Measurements from ENCODE around the gene CFAP157. TPM values are rescaled to one million over a fixed set of nuclear protein-coding genes. Genes with fewer than 3 reads are reported as not detected.

CFAP157 gene
- total RNA-seq, 1 donor from 2014 or later = 0.29 TPM

- Histone ChIP-seq H3K9me3 (no peaks in the 10 kb centered on the region), H3K4me1 (no peaks in the 10 kb centered on the region), H3K4me3 (no peak overlapping the region), H3K27me3 (no peaks in the 10 kb centered on the region), H3K36me3 (no peaks in the 10 kb centered on the region), H3K27ac (no peak overlapping the region)
- intact Hi-C loops (cut with DNase I) = no loop called here
- TF ChIP-seq, protein P1, sequence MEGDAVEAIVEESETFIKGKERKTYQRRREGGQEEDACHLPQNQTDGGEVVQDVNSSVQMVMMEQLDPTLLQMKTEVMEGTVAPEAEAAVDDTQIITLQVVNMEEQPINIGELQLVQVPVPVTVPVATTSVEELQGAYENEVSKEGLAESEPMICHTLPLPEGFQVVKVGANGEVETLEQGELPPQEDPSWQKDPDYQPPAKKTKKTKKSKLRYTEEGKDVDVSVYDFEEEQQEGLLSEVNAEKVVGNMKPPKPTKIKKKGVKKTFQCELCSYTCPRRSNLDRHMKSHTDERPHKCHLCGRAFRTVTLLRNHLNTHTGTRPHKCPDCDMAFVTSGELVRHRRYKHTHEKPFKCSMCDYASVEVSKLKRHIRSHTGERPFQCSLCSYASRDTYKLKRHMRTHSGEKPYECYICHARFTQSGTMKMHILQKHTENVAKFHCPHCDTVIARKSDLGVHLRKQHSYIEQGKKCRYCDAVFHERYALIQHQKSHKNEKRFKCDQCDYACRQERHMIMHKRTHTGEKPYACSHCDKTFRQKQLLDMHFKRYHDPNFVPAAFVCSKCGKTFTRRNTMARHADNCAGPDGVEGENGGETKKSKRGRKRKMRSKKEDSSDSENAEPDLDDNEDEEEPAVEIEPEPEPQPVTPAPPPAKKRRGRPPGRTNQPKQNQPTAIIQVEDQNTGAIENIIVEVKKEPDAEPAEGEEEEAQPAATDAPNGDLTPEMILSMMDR (IDR thresholded peaks at IDR 0.05) = no peak
- ATAC-seq (no peak), DNase-seq (no peak)
Measured at GRCh38 chr9:127707766-127708165, 978 bp downstream of the CFAP157 start.

DNA sequence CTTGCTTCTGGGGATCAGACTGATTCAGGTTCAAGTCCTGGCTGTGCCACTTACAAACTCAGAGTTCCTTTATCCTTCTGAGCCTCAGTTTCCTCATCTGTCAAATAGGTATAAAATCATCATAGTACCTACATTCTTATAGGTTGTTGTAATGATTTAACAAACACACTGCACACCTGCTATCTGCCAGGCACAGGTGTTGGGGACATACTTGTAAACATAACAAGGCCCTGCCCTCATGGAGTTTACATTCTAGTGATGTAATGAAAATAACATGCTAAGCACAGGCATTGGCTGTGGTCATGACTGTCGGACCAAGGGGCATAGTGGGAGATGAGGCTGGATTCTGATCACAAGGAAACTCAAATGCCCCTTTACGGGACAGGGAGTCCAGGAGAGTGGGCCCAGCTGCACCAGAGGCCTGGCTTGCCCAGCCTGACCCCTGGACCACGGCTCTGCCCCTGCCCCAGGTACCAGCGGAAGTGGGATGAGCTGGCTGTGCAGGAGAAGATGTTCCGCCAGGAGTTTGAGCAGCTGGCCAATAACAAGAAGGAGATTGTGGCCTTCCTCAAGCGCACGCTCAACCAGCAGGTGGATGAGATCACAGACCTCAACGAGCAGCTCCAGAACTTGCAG, 2.3 kb downstream of the CFAP157 start:
- ATAC-seq (no peak), DNase-seq (no peak)
- TF ChIP-seq, protein P1 (IDR thresholded peaks at IDR 0.05) = no peak
- intact Hi-C loops (cut with DNase I) = no loop called here
- Histone ChIP-seq H3K4me1 (peaks cover under 1% of the 10 kb centered on the region), H3K36me3 (no peaks in the 10 kb centered on the region), H3K4me3 (no peak overlapping the region), H3K9me3 (no peaks in the 10 kb centered on the region), H3K27ac (no peak overlapping the region), H3K27me3 (no peaks in the 10 kb centered on the region)

GRCh38 chr9:127710204-127710783, 3.5 kb downstream of the CFAP157 start:
- no peak overlapping the region for H3K4me3 ChIP-seq
- DNase-seq (no peak), ATAC-seq (no peak)
- H3K4me1 ChIP-seq = peaks cover 8% of the 10 kb centered on the region
- intact Hi-C loops (cut with DNase I) = no loop called here
- H3K27me3 ChIP-seq = no peaks in the 10 kb centered on the region
- TF ChIP-seq, protein P1 (IDR thresholded peaks at IDR 0.05) = no peak
- no peaks in the 10 kb centered on the region for H3K36me3 ChIP-seq
- H3K27ac ChIP-seq = no peak overlapping the region
- no peaks in the 10 kb centered on the region for H3K9me3 ChIP-seq

GRCh38 chr9:127711226-127711701, 4.5 kb downstream of the CFAP157 start:
- no peak for ATAC-seq

DNA sequence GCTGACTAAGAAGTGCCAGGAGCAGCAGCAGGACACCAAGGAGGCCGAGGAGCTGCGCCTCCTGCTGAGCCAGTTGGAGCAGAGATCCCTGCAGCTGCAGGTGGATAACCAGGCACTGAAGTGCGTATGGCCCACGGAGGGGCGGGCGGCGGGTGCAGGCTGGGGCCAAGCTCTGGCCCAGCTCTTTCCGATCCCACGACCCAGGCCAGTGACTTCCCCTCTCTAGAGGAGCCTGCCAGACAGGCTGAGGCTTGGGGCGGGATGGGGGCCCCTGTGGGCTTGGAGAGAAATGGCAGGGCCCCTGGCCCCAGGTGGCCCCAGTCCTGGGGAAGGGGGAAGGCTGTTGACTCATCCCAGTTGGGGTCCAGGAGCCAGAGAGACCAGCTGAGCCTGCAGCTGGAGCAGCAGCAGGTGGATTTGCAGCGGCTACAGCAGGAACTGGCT, 5.1 kb downstream of the CFAP157 start:
- no peak for ATAC-seq
- DNase-seq = no peak
- intact Hi-C loops (cut with DNase I) = no loop called here
- TF ChIP-seq, protein P1 (IDR thresholded peaks at IDR 0.05) = no peak
- Histone ChIP-seq H3K9me3 (no peaks in the 10 kb centered on the region), H3K27ac (no peak overlapping the region), H3K4me3 (no peak overlapping the region), H3K4me1 (peaks cover 12% of the 10 kb centered on the region), H3K27me3 (no peaks in the 10 kb centered on the region), H3K36me3 (no peaks in the 10 kb centered on the region)

More at GRCh38 chr9:127711226-127711701, 4.5 kb downstream of the CFAP157 start:
- Histone ChIP-seq H3K4me1 (peaks cover 12% of the 10 kb centered on the region), H3K27me3 (no peaks in the 10 kb centered on the region), H3K4me3 (no peak overlapping the region), H3K9me3 (no peaks in the 10 kb centered on the region), H3K27ac (no peak overlapping the region), H3K36me3 (no peaks in the 10 kb centered on the region)
- no peak for DNase-seq
- intact Hi-C loops (cut with DNase I) = no loop called here
- TF ChIP-seq, protein P1 (IDR thresholded peaks at IDR 0.05) = no peak

Data from upper lobe of right lung (tissue), 1 donor.